Panc1 (cell line): ENCODE results near the gene ALOX5AP. TPM values are rescaled to one million over a fixed set of nuclear protein-coding genes. Genes with fewer than 3 reads are reported as not detected.
A peak's percentile ranks its signal among the peaks of the same experiment; 100 is the strongest.

Source experiments
- ATAC-seq: fragments of 200-7000 bp; cut with Tn5 transposase; 2 replicates; pipeline ENCODE4 v1.9.1; 2020; ENCODE audit warnings: mild to moderate bottlenecking, moderate library complexity
- BruUV-seq: library from RNA; stranded (reverse); fragments of 400-500 nt; replicated peaks from 2 replicates; lab custom pipeline; 2021; lab: Mats Ljungman, UMichigan
- CTCF ChIA-PET: fragments of 300-600 bp; sonication (Branson Sonifier 250); formaldehyde crosslinking; loops from one replicate; lab custom pipeline; 2022; ENCODE audit warnings: antibody characterized with exemption; lab: Charles Lee
- POLR2A ChIA-PET: fragments of 300-600 bp; sonication (Branson Sonifier 250); formaldehyde crosslinking; loops from one replicate; lab custom pipeline; 2022; ENCODE audit warnings: antibody characterized with exemption; lab: Charles Lee
- DNase-seq: peaks from one replicate; pipeline ENCODE4 v3.0.0-alpha.2; 2010; ENCODE audit warnings: low read depth, low spot score
- H3K27ac ChIP-seq: 2 replicates; pipeline ENCODE4 v1.5.1; 2011; ENCODE audit warnings: mild to moderate bottlenecking, low read length, inconsistent platforms
- H3K27me3 ChIP-seq: fragments of 200-500 bp; sonication (Bioruptor generic); 2 replicates; pipeline ENCODE4 v1.6.0; 2014; ENCODE audit warnings: low read length, inconsistent platforms; ENCODE audit not compliant: control insufficient read depth, insufficient read depth
- H3K36me3 ChIP-seq: fragments of 200-500 bp; sonication (Bioruptor generic); 2 replicates; pipeline ENCODE4 v1.5.1; 2014; ENCODE audit warnings: inconsistent platforms, mild to moderate bottlenecking, low read length, moderate library complexity; ENCODE audit not compliant: control insufficient read depth, insufficient read depth
- H3K4me1 ChIP-seq: 2 replicates; pipeline ENCODE4 v1.5.1; 2011; ENCODE audit warnings: inconsistent platforms, mild to moderate bottlenecking, low read length, moderate library complexity; ENCODE audit not compliant: control insufficient read depth, insufficient read depth
- H3K4me3 ChIP-seq, 2 experiments: 2 replicates each; pipeline ENCODE4 v1.5.1; 2011 to 2012; ENCODE audit warnings: low read depth in 2 of 2, low read length in 2 of 2, mild to moderate bottlenecking in 2 of 2, inconsistent platforms in 1 of 2, moderate library complexity in 1 of 2
- H3K9me3 ChIP-seq: fragments of 200-500 bp; sonication (Bioruptor generic); 2 replicates; pipeline ENCODE4 v1.5.1; 2014; ENCODE audit warnings: low read depth, mild to moderate bottlenecking, inconsistent platforms, low read length, moderate library complexity; ENCODE audit not compliant: control insufficient read depth, insufficient read depth
- POLR2AphosphoS5 ChIP-seq: IDR thresholded peaks from 2 replicates; pipeline ENCODE4 v1.6.1; 2012; ENCODE audit warnings: mild to moderate bottlenecking, low read depth, low read length, moderate library complexity
- SIN3A ChIP-seq: IDR thresholded peaks from 2 replicates; pipeline ENCODE4 v1.6.1; 2012; ENCODE audit warnings: low read depth, mild to moderate bottlenecking, low read length, moderate library complexity, borderline replicate concordance; ENCODE audit not compliant: insufficient read depth
- TCF7L2 ChIP-seq: IDR thresholded peaks from 2 replicates; pipeline ENCODE4 v1.6.1; 2011; ENCODE audit warnings: mild to moderate bottlenecking, low read depth, low read length, inconsistent platforms
- in situ Hi-C: cut with HindIII; loops from 2 replicates; pipeline ENCODE4 v1.10.0; 2016; ENCODE audit warnings: low sequenced_read_pairs, low pct_unique_long_range_greater_than_20kb
- intact Hi-C: fragments of 100-400 bp; cut with micrococcal nuclease; formaldehyde crosslinking; loops from one replicate; pipeline ENCODE4 v1.10.0; 2022; ENCODE audit not compliant: unreplicated experiment
- total RNA-seq: library from RNA; stranded (reverse); gene quantifications from one replicate; pipeline ENCODE4 v1.2.1, GENCODE V29; 2021; ENCODE audit not compliant: unreplicated experiment
- TF ChIP-seq, protein P1 (sequence below), 2 experiments: IDR thresholded peaks; 2 replicates each; pipeline ENCODE4 v1.6.1; 2011 to 2012; ENCODE audit warnings: low read depth in 2 of 2, control low read depth in 1 of 2, low read length in 1 of 2, mild to moderate bottlenecking in 1 of 2, moderate library complexity in 1 of 2; ENCODE audit not compliant: insufficient read depth in 1 of 2
- TF ChIP-seq, protein P2 (sequence below): fragments of 450-650 bp; IDR thresholded peaks from 2 replicates; pipeline ENCODE4 v1.5.1; 2017; ENCODE audit warnings: mild to moderate bottlenecking

The ALOX5AP gene
- total RNA-seq, 1 experiment from 2014 or later = 2.1 TPM

DNA sequence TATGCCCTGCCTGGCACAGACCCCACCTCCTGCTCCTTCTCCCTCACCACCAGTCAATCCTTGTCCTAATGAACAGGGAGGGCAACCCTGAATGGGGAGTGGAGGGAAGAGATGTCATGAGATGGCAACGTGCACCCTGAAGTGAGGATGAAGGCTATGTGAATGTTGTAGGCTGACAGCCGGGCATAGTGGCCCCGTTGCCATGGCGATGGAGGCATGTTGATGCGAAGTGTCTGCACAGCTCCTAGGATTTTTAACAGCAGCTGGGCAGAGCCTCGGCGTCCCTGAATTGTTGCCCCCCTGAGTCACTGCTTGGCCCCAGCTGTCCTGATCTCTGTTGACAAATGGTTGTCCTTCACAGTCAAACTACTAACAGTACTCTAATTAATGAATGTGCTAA, 4.8 kb upstream of the ALOX5AP start:
- POLR2A ChIA-PET = no interaction called here
- peaks cover 8% of the 10 kb centered on the region; the same call in 1 of the 2 replicates for H3K4me1 ChIP-seq
- H3K27me3 ChIP-seq = no peaks in the 10 kb centered on the region
- H3K36me3 ChIP-seq = no peaks in the 10 kb centered on the region
- BruUV-seq = no TSS peak
- DNase-seq = no peak
- in situ Hi-C loops = no loop called here
- intact Hi-C loops = no loop called here
- no peaks in the 10 kb centered on the region for H3K9me3 ChIP-seq
- H3K4me3 ChIP-seq = no peak overlapping the region
- no peak for TF ChIP-seq POLR2AphosphoS5
- TF ChIP-seq, protein P1, sequence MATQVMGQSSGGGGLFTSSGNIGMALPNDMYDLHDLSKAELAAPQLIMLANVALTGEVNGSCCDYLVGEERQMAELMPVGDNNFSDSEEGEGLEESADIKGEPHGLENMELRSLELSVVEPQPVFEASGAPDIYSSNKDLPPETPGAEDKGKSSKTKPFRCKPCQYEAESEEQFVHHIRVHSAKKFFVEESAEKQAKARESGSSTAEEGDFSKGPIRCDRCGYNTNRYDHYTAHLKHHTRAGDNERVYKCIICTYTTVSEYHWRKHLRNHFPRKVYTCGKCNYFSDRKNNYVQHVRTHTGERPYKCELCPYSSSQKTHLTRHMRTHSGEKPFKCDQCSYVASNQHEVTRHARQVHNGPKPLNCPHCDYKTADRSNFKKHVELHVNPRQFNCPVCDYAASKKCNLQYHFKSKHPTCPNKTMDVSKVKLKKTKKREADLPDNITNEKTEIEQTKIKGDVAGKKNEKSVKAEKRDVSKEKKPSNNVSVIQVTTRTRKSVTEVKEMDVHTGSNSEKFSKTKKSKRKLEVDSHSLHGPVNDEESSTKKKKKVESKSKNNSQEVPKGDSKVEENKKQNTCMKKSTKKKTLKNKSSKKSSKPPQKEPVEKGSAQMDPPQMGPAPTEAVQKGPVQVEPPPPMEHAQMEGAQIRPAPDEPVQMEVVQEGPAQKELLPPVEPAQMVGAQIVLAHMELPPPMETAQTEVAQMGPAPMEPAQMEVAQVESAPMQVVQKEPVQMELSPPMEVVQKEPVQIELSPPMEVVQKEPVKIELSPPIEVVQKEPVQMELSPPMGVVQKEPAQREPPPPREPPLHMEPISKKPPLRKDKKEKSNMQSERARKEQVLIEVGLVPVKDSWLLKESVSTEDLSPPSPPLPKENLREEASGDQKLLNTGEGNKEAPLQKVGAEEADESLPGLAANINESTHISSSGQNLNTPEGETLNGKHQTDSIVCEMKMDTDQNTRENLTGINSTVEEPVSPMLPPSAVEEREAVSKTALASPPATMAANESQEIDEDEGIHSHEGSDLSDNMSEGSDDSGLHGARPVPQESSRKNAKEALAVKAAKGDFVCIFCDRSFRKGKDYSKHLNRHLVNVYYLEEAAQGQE (IDR thresholded peaks at IDR 0.05; ENCODE audit: insufficient read depth in 1 of 2, low read depth in 2 of 2, low read length in 1 of 2) = no peak
- no peak for TF ChIP-seq SIN3A
- TF ChIP-seq, protein P2, sequence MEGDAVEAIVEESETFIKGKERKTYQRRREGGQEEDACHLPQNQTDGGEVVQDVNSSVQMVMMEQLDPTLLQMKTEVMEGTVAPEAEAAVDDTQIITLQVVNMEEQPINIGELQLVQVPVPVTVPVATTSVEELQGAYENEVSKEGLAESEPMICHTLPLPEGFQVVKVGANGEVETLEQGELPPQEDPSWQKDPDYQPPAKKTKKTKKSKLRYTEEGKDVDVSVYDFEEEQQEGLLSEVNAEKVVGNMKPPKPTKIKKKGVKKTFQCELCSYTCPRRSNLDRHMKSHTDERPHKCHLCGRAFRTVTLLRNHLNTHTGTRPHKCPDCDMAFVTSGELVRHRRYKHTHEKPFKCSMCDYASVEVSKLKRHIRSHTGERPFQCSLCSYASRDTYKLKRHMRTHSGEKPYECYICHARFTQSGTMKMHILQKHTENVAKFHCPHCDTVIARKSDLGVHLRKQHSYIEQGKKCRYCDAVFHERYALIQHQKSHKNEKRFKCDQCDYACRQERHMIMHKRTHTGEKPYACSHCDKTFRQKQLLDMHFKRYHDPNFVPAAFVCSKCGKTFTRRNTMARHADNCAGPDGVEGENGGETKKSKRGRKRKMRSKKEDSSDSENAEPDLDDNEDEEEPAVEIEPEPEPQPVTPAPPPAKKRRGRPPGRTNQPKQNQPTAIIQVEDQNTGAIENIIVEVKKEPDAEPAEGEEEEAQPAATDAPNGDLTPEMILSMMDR = no peak
- no peak for TF ChIP-seq TCF7L2
- peak overlapping the region; percentile 63; the same call in 1 of the 2 replicates for H3K27ac ChIP-seq
- ATAC-seq = no peak
- CTCF ChIA-PET = no interaction called here

DNA sequence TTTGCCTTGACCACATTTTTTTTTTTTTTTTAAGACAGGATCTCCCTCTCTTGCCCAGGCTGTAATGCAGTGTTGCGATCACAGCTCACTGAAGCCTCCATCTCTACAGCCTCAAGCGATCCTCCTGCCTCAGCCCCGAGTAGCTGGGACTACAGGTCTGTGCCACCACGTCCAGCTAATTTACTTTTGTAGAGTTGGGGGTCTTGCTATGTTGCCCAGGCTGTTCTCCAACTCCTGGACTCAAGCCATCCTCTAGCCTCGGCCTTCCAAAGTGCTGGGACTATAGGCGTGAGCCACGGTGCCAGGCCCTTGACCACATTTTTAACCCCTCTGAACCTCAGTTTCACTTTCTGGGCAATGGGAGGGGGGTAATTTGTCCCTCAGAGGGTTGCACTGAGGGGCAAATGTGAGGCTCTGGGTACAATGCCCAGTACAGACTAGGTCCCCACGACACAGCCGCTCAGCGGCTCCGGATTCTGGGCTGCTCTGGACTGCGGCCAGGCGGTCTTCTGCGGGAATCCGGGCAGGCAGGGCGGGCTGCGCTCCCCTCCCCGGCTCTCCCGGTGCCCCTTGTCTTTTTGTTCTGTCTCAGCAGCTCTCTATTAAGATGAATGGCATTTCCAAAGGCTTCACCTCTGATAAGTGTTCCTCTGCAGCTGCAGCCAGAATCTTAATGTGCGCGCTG, 3.8 kb upstream of the ALOX5AP start:
- DNase-seq (no peak), ATAC-seq (no peak)
- H3K4me3 ChIP-seq = no peak overlapping the region
- in situ Hi-C loops = no loop called here
- peak overlapping the region; percentile 4; the same call in 1 of the 2 replicates for H3K27ac ChIP-seq
- CTCF ChIA-PET = no interaction called here
- H3K36me3 ChIP-seq = no peaks in the 10 kb centered on the region
- TF ChIP-seq, protein P2 = no peak
- no peak for TF ChIP-seq SIN3A
- TF ChIP-seq, protein P1 (IDR thresholded peaks at IDR 0.05; ENCODE audit: insufficient read depth in 1 of 2, low read depth in 2 of 2, low read length in 1 of 2) = no peak
- no peak for TF ChIP-seq POLR2AphosphoS5
- no peak for TF ChIP-seq TCF7L2
- peaks cover 12% of the 10 kb centered on the region; the same call in 1 of the 2 replicates for H3K4me1 ChIP-seq
- intact Hi-C loops = no loop called here
- POLR2A ChIA-PET = no interaction called here
- no peaks in the 10 kb centered on the region for H3K9me3 ChIP-seq
- H3K27me3 ChIP-seq = no peaks in the 10 kb centered on the region
- no TSS peak for BruUV-seq
